NOMO-1 treated with DMSO at 0.1 percent for 48 hours (cell line): ENCODE data around the gene MYMK.

Experiments used
- DNase-seq: peaks from one replicate; lab custom pipeline; 2025; ENCODE audit not compliant: unreplicated experiment; lab: John Stamatoyannopoulos, UW

The MYMK gene

DNA sequence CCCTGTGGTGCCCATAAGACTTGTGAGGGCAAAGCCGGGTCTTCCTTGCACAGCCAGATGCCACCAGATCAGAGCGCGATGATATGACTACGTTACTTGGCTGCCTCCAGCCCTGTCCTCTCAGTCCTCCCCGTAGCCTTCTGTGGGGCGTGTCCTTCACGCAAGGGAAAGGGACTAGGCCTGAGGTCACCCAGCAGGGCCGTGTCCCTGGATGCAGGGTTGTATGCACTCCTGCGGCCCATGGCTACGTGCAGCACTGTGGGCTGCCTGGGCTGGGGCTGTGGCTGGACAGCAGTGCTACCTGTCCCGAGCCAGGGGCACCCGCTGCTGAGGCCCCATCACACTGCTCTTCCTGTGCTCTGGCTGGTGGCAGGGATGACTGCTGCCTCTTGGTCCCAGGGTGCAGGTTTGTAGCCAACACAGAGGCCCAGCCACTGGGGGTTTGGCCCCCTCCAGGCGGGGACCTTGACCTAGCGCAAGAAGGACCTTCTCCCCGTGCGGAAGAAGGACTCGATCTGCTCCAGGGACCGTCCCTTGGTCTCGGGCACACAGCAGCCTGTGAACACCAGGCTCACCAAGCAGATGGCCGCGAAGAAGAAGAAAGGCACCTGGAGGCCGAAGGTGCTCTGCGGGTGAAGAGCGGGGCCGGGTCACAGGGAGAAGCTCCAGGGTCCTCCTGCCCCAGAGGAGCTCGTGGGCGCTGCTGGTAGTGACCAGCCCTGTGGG is 53.0 kb downstream of the MYMK start:
- no peak for DNase-seq

DNA sequence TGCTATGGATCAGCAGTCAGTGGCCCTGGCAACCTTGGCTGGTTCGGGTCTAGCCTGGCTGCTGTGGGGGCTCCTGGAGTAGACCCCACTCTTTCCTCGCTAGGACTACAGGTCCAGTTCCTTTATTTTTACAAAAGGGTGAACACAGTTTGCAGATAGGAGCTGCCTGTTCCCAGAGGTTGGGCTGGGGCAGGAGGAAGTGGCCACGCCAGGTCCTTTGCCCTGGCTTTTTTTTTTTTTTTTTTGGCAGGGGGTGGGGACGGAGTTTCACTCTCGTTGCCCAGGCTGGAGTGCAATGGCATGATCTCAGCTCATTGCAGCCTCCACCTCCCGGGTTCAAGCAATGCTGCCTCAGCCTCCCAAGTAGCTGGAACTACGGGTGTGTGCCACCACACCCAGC is 53.8 kb downstream of the MYMK start:
- no peak for DNase-seq

DNA sequence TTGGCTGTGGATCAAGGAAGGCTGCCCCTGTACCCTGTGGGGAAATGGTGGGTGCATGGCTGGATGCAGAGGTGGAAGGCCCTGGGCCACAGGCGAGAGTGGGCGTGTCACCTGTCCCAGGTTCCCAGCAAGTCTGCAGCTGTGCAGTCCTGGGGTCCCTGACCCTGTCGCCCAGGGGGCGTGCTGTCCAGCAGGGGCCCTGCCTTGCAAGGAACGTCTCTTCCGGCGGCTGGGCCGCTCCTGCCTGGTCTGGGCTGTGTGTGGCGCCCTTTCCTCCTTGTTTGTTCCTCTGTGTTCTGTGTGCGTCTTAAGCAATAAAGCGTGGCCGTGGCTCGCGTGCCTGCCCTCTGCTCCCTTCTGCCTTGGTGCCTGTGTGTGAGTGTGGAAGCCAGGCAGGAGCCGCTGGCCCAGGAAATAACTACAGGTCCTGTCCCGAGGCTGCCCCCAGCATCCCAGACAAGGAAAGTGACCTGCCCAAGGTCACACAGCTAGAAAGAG is 54.3 kb downstream of the MYMK start:
- DNase-seq = no peak

DNA sequence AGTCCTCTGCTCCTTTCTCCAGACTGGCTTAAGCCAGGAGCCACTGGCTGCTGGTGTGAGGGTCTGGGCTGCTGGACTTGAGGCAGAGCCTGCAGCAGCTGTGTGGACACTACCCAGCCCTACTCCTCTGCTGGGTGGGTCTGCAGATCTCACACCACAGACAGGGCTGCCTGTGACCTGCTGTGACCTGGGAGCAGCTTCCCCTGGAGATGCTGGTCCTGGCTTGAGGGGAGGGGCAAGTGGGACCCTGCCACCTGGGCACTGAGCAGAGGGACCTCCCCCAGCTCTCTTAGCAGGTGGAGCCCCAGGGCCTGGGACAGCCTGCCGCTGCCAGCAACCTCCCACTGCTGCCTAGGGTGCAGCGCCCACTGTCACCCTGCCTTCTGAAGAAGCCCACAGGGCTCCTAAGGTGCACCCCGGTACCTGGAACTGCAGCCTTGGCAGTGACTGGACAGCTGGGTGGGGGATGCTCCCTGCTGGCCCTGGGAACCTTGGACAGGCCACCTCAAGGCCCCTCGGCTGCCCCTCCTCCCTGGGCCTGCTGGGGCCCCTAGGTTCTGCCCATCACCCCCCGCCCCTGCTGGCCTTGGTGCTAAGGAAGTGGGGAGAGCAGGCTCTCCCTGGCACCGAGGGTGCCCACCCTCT is 55.9 kb downstream of the MYMK start:
- no peak for DNase-seq

DNA sequence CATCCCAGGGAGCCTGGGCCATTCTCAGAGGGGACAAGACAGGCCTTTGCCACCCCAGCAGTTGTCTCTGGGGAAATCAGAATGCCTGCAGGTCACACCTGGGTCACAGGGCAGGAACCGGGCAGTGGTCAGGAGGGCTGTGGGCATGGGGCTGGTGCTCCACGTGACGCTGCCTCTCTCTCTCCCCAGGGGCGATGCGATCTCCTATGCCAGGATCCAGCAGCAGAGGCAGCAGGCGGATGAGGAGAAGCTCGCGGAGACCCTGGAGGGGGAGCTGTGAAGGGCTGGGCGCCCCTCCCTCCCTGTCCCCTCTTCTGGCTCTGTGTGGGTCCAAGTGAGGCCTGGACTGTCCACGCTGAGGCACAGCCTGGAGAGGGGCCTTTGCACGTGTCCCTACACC is 56.4 kb downstream of the MYMK start:
- no peak for DNase-seq

DNA sequence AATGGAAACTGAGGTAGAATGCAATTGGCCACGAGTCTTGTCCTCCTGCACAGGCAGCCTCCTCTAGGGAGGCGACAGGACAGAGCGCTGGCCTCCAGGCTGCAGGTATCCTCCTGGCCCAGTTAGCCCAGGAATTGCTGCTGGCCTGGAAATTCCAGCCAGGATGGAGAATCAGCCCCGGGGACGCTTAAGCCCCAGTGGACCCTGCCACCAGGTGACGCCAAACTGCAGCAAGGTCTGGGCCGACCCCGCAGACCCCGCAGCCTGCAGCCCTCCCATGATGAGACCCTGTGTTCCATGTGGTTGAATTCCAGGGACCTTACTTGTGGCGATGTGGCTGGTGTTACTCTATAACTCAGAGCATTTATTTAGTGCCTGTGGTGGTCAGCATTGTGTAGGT is 57.7 kb downstream of the MYMK start:
- no peak for DNase-seq

DNA sequence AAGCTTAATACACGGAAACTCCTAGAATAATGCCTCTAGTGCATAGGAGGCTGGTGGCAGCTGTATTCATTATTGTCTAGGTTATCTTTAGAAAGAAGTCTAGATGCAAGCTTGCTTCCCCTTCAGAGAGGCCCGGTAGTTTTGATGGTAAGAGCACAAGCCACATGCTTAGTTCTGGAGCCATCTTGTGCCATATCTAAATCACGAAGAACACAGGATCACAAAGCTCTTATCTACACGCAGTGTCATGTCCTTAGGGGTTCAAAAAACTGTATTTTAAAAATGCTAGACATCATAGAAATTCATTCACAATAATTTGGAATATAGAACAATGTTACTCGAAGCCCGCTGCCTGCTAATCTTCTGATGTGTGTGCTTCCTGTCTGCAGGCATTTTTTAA is 58.8 kb downstream of the MYMK start:
- DNase-seq = no peak

DNA sequence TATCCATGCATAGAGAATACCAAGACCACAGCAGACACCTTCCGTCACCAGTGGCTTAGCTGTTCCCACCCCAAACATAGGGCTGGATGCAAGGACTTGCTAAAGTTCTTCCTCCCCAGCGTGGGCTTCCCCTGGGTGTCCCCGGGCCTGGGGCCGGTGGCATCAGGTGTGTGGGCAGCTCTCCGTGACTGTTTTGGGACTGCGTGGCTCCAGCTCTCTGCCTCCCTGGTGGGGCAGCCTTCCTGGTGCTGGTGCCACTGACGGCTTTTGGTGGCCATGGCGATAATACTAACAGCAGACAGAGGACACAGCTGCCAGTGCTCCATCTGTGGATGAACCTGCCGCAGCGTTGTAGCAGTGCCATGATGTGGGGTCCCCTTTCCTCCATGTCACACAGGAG is 60.1 kb downstream of the MYMK start:
- DNase-seq = no peak
